HG03103 (cell line): ENCODE data around the gene CHTF18.

ENCODE experiments used
- ATAC-seq: cut with Tn5 transposase; IDR thresholded peaks from one replicate; pipeline ENCODE4 v1.9.1; 2021; ENCODE audit warnings: low read depth; ENCODE audit not compliant: unreplicated experiment

The CHTF18 gene

GRCh38 chr16:842711-843560, 54.5 kb downstream of the CHTF18 start:
- no peak for ATAC-seq

DNA sequence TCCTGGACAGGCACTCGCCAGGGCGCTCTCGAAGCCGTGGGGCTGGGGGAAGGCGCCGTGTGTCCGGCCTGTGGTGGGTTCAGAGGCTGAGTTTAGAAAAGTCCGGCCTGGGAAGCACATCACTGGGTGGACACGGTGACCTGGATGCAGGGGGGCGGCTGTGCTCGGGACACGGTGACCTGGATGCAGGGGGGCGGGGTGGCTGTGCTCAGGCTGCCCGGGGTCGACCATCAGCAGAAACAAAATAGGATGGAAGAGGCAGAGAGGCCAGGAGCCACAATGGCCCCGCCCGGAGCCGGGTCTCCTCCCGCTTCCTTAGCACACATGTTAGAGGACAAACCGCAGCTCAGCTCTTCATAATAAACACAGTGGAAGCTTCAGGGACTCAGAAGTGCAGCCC, 55.4 kb downstream of the CHTF18 start:
- ATAC-seq: no peak

GRCh38 chr16:844638-845350, 56.4 kb downstream of the CHTF18 start:
- no peak for ATAC-seq

DNA sequence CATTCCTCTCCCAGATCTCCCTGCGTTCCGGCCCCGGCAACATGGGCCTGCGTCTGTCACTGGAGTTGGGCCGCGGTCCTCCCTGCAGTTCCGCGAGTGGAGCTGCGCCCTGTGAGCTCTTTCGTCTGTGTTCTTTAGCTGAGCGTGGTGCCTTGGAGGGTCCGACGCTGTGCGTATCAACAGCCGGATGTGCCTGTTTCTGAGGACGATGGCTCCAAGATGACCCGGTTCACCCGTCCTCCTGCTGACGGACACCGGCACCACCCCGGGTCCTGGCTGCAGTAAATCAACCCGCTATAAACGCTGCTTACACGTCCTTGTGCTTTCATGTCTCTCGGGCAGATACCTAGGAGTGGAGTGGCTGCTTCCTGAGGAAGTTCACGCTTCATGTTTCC, 56.9 kb downstream of the CHTF18 start:
- ATAC-seq: no peak

GRCh38 chr16:847151-847550, 58.7 kb downstream of the CHTF18 start:
- ATAC-seq: no peak
